ENCODE results near the gene ABHD16B. TPM values are rescaled to one million over a fixed set of nuclear protein-coding genes. Genes with fewer than 3 reads are reported as not detected.

Gene ABHD16B
- total and polyA plus RNA-seq, 10 of the 15 experiments (the other 5 are each of a cell fraction or from before 2014, with no cell fraction given) = 0.13 TPM; not detected in 9

GRCh38 chr20:63863021-63863797 is 1.9 kb downstream of the ABHD16B start:
- Histone ChIP-seq H3K4me2 (ENCODE audit: control insufficient read depth, insufficient read depth) (peak overlapping the region; percentile 100), H3K9ac (ENCODE audit: control insufficient read depth, insufficient read depth, low read length) (peak overlapping the region; percentile 82), H4K20me1 (ENCODE audit: control insufficient read depth, insufficient read depth) (no peaks in the 10 kb centered on the region), H3K27ac (ENCODE audit: control insufficient read depth, insufficient read depth) (peak overlapping the region; percentile 90), H2AFZ (ENCODE audit: control insufficient read depth, low read depth, low read length) (no peak overlapping the region; the same call in 1 of the 2 replicates), H3K27me3 (replicated peaks in 1 of 2; ENCODE audit: control insufficient read depth in 2 of 2, insufficient read depth in 2 of 2, low read length in 1 of 2) (no peaks in the 10 kb centered on the region), H3K4me1 (ENCODE audit: control insufficient read depth, insufficient read depth, low read length) (peaks cover 19% of the 10 kb centered on the region), H3K79me2 (ENCODE audit: control insufficient read depth, insufficient read depth, low read length) (peaks cover 33% of the 10 kb centered on the region), H3K36me3 (ENCODE audit: control insufficient read depth in 2 of 2, insufficient read depth in 2 of 2, low read length in 1 of 2) (peaks cover 0 to 4% of the 10 kb centered on the region in 2 experiments; a peak in 3 of 4 replicates), H3K4me3 (peak overlapping the region; percentile 96), H3K9me3 (replicated peaks; ENCODE audit: control insufficient read depth, insufficient read depth, low read length) (no peaks in the 10 kb centered on the region)
- intact Hi-C loops (cut with micrococcal nuclease; ENCODE audit: unreplicated experiment) (loop anchor here (10.0 kb wide), 1 partner anchor 192 kb away; no protein-coding TSS in a partner anchor), in situ Hi-C loops (cut with MboI) (no loop called here)
- SMC1A ChIA-PET (ENCODE audit: uncharacterized antibody, unreplicated experiment) = interaction anchor here (1.1 to 3.5 kb wide), 4 partner anchors 9 to 325 kb away, joined by 4 to 19 read pairs (median 6); partner anchors contain the start of gene PTK6
- DNase-seq (ENCODE audit: low read depth, low spot score) (no peak), ATAC-seq (no peak), FAIRE-seq (no peak)
- RAD21 ChIA-PET (ENCODE audit: unreplicated experiment) = interaction anchor here (0.8 to 3.2 kb wide), 11 partner anchors 12 to 325 kb away, joined by 3 to 18 read pairs (median 4); partner anchors contain the start of genes ARFRP1, PRPF6, PTK6 and ZGPAT
- no TSS peak for BruUV-seq (replicated peaks)
- 80% methylated on average over 18 of the region's 18 CpGs for WGBS (ENCODE audit: insufficient coverage, insufficient replicate concordance, low lambda C conversion rate, missing lambda C conversion rate)
- TF ChIP-seq SREBF1 (IDR thresholded peaks at IDR 0.05; ENCODE audit: low read length) = no peak
- TF ChIP-seq CEBPB (IDR thresholded peaks at IDR 0.05; ENCODE audit: borderline replicate concordance in 1 of 2, low read depth in 2 of 2, low read length in 2 of 2) = no peak
- TF ChIP-seq CREM (IDR thresholded peaks at IDR 0.05; ENCODE audit: low read depth) = no peak
- TF ChIP-seq CBX3 (IDR thresholded peaks at IDR 0.05; ENCODE audit: borderline replicate concordance, low read depth) = no peak
- TF ChIP-seq SMC3 (IDR thresholded peaks at IDR 0.05; ENCODE audit: borderline replicate concordance, low read length) = no peak
- TF ChIP-seq USF1 (IDR thresholded peaks at IDR 0.05; ENCODE audit: borderline replicate concordance, extremely low read length, insufficient read depth, low read depth, low read length) = no peak
- no peak for TF ChIP-seq ETV6 (conservative IDR thresholded peaks at IDR 0.05 in 1 of 2, IDR thresholded peaks at IDR 0.05 in 1 of 2; ENCODE audit: borderline replicate concordance in 1 of 2, low read depth in 1 of 2)
- no peak for TF ChIP-seq IRF5 (IDR thresholded peaks at IDR 0.05; ENCODE audit: borderline replicate concordance)
- TF ChIP-seq CTCF (IDR thresholded peaks at IDR 0.05 in 2 of 3, conservative IDR thresholded peaks at IDR 0.05 in 1 of 3; ENCODE audit: control insufficient read depth in 2 of 3, extremely low read depth in 1 of 3, insufficient read depth in 1 of 3, low read depth in 3 of 3, low read length in 3 of 3) = no peak
- POLR2A ChIA-PET = interaction anchor here (0.5 to 1.2 kb wide), 3 partner anchors 11 to 325 kb away, joined by 3 to 4 read pairs (median 3); no protein-coding TSS in a partner anchor
- CTCF ChIA-PET = interaction anchor here (0.7 to 4.4 kb wide), 15 partner anchors 12 to 326 kb away, joined by 3 to 38 read pairs (median 4); partner anchors contain the start of genes ARFRP1, HELZ2, LIME1 and PTK6
